DMS53 treated with DMSO at 0.1 percent for 48 hours (cell line): ENCODE measurements around the gene ERN2.
"Not testable (repeated sequence)": the region's sequence is repeated elsewhere in the genome, so short reads cannot be mapped to it uniquely, and the experiment has no call there.

Source experiments
- DNase-seq: peaks from one replicate; lab custom pipeline; 2025; ENCODE audit not compliant: unreplicated experiment; lab: John Stamatoyannopoulos, UW

ERN2 gene

DNA sequence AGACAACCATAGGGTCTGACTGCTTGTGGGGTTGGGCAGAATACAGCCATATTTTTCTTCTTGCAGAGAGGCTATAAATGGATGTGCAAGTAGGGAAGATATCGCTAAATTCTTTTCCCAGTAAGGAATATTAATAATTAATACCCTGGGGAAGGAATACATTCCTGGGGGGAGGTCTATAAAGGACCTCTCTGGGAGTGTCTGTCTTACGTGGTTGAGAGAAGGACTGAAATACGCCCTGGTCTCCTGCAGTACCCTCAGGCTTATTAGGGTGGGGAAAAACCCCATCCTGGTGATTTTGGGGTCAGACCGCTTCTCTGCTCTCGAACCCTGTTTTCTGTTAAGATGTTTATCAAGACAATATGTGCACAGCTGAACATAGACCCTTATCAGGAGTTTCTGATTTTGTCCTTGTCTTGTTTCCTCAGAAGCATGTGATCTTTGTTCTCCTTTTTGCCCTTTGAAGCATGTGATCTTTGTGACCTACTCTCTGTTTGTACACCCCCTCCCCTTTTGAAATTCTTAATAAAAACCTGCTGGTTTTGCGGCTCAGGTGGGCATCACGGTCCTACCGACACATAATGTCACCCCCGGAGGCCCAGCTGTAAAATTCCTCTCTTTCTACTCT lies 9.7 kb upstream of the ERN2 start:
- not testable (repeated sequence) for DNase-seq

DNA sequence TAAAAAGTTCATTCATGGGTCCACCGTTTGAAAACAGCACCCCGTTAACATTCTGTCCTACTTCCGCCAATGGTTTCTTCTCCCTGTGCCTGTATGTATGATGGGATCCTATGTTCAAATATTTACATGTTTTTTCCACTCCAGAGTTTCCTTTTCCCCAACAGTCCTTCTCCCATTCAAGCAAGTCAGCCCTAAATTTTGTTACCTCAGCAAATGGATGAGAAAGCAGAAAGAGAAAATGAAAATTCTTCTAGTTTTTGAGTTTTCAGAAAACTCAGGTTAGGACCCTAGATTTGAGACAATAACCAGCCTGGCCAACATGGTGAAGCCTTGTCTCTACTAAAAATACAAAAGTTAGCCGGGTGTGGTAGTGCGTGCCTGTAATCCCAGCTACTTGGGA lies 3.5 kb upstream of the ERN2 start:
- no peak for DNase-seq

DNA sequence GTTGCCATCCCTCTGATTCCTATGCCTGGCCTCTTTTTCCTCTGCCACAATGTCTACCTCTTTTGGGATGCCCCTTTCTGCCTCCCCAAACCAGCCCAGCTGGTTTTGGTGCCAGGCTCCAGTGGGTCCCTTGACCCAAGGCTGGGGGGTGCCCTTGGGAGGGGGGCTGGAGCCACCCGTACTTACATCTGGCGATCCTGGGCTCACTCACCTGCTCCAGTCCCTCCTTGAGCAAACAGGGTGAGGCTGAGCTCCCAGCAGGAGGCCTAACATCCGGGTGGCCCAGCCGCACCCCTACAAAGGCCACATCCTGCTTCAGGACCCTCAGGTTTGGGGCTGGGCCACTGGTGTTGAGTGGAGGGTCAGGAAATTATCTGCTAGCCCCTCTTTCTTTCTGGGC lies 1.2 kb downstream of the ERN2 start:
- DNase-seq, result no peak

DNA sequence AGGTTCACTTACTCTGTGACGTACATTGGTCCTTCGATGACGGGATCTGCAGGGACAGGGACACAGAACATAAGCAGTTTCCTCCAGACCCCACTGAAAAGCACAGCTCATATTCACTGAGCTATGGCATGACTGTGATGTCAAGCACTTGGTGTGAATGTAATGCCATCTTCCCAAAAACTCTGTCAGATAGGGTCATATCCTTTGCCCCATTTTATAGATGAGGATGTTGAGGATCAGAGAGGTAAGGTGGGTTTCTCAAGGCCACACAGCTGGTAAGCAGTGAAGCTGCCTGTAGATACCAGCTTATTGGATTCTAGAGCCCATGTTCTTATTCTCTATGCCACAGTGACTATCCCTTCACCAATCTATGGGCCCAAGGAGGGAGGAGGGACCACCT lies 2.5 kb downstream of the ERN2 start:
- DNase-seq, result no peak

DNA sequence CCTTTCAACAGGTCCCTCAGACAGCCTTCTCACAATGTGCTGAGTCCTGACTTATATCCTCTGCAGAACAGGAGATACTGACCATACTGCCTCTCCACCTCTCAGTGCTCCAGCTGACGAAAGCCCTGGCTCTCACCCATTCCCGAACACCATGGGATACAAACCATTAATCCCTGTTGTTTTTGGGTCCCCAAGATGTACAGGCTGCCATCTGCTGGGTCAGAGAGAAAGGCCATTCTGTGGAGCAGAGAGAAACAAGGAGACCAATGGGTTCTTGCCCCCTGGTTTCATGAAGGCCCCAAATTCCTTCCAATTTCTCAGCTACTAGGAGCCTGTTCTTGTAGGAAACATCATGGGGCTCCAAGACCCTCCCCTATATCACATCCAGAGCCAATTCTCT lies 3.0 kb downstream of the ERN2 start:
- no peak for DNase-seq

DNA sequence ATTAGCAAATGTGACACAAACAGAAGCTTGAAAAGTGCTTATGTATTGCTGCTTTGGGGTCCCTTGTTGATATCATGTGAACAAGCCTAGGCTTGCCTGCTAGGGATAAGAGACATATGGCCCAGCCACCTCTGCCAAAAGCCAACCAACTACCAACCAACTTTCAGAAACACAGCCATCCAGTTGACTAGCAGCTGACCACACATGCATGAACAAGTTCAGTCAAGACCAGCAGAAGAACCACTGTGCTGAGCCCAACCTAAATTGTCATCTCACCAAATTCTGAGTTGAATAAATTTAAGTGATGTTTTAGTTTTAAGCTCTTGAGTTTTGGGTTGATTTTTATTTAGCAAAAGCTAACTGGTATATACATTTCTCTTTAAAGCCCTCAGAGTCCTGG lies 3.5 kb downstream of the ERN2 start:
- no peak for DNase-seq

DNA sequence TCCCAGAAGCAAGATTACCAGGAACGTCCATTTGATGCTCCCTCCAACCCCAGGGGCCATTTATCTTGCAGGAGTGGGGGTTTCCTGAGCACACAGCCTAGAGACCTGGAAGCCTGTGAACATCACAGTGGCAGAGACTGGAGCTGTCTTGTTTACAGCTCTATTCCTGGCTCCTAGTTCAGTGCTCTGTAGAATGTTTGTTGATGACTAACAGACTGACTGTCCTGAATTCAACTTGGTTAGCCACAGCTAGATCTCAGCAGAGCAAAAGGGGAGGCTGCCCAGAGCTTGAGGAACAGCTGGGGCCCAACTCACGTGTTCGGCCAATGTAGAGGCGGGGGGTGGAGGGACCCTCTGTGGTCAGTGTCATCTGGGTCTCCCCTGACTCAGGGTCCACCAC lies 6.6 kb downstream of the ERN2 start:
- no peak for DNase-seq

DNA sequence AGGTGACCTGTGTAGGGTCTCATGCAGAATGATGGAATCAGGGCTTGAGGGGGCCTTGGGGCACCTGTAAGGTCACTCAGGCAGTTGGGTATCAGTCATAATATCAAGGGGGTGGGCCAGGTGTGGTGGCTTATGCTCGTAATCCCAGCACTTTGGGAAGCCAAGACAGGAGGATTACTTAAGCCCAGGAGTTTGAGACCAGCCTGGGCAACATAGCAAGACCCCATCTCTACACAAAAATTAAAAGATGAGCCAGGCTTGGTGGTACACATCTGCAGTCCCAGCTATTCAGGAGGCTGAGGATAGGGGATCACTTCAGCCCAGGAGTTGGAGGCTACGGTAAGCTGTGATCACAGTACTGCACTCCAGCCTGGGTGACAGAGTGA lies 7.5 kb downstream of the ERN2 start:
- no peak for DNase-seq

DNA sequence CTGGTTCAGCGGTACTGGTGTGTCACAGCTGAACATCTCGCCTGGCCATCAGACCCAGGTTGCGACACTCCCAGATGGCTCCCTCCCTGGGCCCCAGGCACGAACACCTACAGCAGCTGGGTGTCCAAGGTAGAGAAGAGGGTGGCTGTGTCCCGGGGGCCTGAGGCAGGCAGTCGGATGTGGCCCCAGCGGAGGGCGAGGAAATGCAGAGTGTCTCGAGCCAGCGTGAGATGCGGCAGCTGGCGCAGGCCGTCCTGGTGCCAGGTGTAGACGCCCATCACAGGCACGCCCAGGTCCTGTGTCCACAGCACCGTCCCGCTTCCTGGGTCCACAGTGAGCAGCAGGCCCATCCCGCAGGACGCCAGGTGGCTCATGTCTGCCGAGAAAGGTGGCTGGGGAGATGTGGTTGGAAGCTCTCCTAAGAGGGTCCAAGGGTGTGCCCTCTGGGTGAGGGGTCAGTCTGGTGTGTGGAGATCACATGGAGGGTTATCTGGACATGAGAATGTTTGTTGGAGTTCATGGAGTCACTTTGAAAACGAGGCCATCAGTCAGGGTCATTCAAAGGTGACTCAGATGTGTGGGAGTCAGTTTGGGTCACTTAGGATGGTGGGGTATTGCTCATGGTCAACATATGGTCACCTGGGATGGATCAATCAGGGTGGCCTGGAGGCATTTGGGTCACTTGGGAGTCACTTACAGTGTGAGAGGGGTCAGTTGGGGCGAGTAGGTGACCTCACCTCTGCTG lies 8.1 kb downstream of the ERN2 start:
- DNase-seq, result no peak

DNA sequence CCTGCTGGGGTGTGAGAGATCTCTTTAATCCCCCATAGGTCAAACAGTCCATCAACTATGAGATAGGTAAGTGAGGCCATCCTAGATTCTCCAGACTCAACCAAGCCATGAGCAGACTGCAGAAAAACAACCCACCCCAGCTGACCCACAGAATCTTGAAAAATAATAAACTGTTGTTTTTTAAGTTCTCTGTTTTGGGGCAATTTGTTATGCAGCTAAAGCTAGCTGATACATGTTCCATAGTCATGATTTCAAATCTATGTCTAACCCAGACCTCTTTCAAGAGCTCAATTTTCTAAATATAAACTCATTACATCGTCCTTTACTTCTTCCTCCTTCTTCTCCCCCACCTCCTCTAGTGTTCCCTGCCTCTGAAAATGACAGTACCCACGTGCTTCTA lies 10.1 kb downstream of the ERN2 start:
- no peak for DNase-seq

DNA sequence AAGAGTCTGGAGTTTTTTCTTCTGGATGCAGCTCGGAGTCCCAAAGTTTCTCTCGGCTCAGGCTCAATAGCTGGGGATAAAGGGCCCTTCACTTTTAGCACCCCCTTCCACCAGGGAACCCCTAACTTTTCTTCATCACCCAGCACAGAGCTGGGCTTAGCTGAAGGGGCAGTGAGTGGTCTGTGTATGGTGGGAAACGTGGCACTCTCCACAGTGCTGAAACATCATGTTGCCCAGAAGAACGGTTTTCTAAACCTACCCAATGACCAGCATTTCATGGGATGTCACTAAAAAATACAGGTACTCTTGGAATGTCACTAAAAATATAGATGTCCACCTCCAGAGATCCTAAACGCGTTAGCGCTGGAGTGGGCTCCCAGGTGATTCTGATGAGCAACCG lies 12.0 kb downstream of the ERN2 start:
- DNase-seq, result no peak

DNA sequence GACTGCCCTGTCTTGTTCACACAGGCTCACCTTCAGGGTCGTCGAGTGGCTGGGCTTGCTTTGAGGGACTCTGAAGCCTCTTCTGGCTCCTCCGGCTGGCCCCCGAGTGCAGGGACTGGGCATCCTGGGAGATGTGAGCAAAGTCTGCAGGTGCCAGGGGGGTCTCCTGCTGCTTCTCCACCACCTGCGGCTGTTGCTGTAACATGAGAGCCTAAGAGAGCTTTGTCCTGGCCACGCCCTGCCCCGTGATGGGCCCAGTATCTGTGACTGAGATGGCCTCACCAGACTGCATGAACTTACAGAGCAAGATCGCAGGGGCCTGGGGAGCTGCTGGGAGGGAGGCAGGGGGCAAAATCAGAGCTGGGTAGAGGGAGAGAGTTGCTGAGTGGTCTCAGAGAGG lies 12.5 kb downstream of the ERN2 start:
- DNase-seq, result no peak

DNA sequence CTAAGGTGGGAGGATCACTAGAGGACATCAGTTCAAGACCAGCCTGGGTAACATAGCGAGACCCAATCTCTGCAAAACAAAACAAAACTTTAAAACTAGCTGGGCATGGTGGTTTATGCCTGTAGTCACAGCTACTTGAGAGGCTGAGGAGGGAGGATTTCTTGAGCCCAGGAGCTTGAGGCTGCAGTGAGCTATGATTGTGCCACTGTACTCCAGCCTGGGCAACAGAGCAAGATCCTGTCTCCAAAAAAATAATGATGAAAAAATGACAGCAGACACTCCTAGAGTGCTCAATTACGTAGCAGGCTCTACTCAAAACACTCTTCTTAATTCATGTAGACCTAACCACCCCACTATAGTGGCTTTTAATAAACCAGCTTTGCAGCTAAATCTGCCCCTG lies 12.9 kb downstream of the ERN2 start:
- DNase-seq, result no peak

DNA sequence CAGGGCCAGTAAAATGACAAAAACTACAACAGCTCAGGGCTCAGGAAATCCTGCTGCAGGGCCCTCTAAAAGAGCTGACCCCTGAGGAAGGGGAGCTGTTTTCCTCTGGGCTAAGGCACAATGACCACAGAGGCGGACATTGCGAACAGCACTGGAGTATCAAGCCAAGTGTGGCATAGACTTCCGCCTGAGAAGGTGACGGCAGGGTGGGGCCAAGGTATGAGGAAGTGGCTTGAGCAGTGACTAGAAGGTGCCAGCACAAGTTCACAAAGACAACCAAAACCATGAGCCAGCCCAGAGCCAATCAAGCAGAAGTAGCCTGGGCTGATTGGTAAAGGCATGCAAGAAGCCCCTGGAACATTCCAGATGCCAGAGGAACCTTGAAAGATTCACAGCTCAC lies 13.9 kb downstream of the ERN2 start:
- DNase-seq, result no peak

DNA sequence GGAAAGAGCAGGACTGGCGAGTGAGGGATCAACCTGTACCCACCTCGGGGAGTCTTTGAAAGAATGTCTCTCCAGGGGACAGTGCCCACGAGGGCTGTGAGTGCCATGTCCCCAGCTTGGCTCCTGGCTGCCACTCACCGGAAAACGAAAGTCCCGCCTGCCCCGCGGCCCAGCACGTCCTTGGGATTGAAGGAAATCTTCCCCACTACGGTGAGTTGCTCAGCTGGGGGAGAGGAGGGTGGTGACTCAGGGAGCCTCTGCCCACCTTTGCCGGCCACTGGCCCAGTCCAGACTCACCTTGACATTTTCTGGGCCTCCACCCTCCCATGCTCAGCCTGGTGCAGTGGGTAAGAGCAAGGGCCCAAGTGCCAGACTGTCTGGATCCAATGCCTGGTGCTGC lies 17.3 kb downstream of the ERN2 start:
- no peak for DNase-seq

DNA sequence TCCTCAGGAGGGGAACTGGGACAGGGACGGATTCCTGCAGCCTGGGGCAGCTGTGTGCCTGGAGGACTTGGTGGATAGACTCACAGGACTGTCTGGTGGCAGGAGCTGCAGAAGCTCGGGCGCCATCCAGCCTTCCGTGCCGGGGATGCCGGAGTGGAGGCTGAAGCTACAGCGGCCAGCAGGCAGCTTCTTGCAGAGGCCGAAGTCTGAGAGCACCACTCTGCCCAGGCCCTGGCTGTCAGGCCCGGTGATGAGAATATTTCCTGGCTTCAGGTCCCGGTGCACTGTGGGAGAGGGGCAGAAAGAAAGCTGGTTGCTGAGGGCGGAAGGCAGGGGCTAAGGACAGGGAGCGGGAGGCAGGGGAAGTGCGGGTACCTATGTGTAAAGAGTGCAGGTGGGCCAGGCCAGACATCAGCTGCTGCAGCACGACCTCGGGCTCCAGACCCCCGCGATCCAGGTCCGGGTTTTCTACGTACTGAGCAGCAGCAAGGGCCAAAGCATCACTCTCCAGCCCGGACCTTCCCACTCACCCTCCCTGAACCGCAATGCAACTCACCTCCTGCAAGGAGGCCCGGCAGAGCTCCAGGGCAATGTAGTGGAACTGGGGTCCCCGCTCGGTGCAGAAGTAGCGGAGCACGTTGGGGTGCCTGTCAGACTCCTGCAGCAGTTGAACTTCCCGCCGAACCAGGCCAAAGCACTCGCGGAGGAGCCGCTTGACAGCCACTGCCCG lies 18.2 kb downstream of the ERN2 start:
- no peak for DNase-seq

DNA sequence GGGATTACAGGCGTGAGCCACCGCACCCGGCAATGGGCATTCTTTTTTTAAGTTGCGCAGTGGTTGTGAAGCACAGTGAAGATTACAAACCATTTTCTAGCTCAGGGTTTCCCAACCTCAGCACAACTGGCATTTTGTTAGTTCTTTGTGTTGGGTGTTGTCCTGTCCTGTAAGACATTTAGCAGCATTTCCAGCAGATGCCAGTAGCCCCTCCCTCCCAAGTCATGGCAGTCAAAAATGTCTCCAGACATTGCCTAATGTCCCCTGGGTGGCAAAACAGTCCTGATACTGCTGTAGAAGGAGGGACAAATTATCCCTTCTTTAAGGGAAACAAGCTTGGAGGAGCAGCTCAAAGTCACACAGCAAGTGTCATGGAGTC lies 18.8 kb downstream of the ERN2 start:
- DNase-seq, result no peak

DNA sequence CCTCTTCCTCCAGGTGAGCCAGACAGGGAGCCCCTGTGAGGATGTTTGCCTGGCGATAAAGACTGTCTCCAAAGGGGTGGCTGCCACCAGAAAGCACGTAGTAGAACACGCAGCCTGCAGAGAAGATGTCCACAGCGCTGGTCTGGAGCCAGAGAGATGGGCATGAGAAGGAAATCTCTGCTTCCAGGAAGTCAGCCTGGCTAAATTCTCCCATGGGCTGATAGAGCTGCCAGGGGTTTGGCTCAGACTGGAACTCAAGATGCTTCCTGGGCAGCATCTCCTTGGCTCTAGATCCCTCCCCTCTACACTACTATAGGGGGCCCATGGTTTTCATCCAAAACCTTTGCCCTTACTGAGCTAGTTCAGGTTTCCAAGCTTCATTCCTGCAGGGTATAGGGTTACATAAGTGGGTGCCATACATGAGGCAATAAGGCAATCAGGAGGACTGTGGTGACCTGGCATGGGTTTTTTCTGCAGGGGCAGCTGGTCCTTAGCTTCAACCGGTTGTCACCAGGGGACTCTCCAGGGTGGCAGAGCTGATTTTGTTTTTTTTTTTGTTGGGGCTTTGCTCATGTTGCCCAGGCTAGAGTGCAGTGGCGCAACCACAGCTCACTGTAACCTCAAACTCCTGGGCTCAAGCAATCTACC lies 20.7 kb downstream of the ERN2 start:
- no peak for DNase-seq

DNA sequence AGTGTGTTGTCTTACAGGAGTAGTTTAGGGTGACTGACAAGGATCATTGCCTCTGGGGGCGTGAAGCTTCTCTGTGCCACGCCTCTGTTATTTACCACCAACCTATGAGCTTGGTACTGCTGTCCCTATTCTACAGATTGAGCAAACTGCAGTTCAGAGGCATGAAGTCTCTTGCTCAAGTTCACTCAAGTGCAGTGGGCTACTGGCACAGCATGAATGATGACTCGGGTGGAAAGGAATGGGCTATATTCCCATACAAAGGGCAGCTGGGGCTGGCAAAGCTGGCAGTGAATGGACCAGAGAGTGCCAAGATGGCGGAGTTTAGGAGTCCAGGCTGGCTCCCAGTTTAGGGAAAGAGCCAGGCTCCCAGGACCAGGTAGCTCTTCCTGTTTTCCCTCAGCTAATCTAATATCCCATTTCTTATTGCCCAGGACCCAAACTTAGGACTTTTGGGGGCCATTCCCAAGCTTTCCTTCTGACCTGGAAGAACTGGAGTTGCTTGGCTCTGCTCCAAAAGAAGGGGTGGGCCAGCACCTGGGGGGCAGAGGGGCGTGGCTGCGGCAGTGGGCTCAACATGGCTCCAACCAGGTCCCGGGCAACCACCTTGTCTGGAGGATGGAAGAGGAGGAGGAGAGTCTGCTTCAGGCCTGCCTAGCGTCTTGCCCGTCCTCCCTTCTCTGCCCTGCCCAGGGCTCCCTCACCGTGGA lies 21.4 kb downstream of the ERN2 start:
- DNase-seq, result no peak

DNA sequence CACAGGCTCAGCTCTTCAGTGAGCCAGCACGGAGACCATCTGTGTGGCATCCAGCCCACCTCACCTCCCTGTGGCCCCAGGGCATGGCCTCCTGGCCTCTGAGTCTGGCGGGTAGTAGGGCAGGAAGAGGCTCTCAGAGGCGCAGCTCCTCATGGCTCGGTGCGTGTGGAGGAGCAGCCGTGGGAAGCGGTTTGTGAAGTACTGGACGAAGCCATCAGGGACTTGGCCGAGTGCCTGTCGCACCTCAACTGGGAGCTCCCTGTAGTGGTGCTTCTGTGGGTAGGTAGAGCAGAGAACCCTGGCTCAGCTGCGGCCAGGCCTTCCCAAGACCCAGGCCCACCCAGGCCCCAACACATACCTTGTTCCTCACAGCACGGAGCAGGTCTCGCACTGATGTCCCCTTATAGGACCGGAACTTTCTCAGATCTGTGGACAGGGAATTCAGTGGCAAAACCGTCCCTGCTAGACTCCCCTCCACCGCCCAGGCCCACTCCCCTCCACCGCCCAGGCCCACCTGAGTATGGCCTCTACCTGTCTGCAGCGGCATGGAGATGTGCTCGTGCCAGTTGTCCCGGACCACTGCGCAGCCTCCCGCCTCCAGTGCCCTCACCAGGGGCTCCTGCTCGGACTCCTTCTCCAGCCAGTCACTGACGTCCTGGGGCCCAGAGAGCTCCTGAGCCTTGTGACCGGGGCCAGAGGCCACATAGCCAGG lies 22.1 kb downstream of the ERN2 start:
- no peak for DNase-seq
